ENCODE results near the gene SSRP1. TPM values are rescaled to one million over a fixed set of nuclear protein-coding genes. Genes with fewer than 3 reads are reported as not detected.
A peak's percentile ranks its signal among the peaks of the same experiment; 100 is the strongest.

Gene SSRP1
- polyA plus RNA-seq, 1 donor from 2014 or later, result 84.7 TPM

GRCh38 chr11:57343825-57344224, 8.1 kb upstream of the SSRP1 start:
- Histone ChIP-seq H3K9ac (ENCODE audit: low read length) (peak overlapping the region; percentile 27), H4K20me1 (ENCODE audit: insufficient read depth) (no peaks in the 10 kb centered on the region), H3K4me3 (ENCODE audit: low read length) (no peak overlapping the region), H2AFZ (ENCODE audit: low read depth, low read length) (no peak overlapping the region), H3K4me2 (ENCODE audit: low read length) (no peak overlapping the region), H3K79me2 (replicated peaks; ENCODE audit: insufficient read depth, low read length) (no peaks in the 10 kb centered on the region), H3K9me3 (ENCODE audit: low read length) (no peaks in the 10 kb centered on the region), H3F3A (ENCODE audit: insufficient read depth, low read length, poor library complexity, severe bottlenecking) (no peaks in the 10 kb centered on the region), H3K9me2 (ENCODE audit: insufficient read depth, low read length) (no peaks in the 10 kb centered on the region), H3K27me3 (ENCODE audit: insufficient read depth, low read depth, low read length) (no peaks in the 10 kb centered on the region), H3K36me3 (ENCODE audit: insufficient read depth, low read length) (no peaks in the 10 kb centered on the region), H3K27ac (ENCODE audit: low read length) (no peak overlapping the region)
- no peak for TF ChIP-seq CTCF (IDR thresholded peaks at IDR 0.05; ENCODE audit: poor library complexity, severe bottlenecking)
- TF ChIP-seq POLR2AphosphoS5 (IDR thresholded peaks at IDR 0.05), result no peak
- TF ChIP-seq TAF1 (IDR thresholded peaks at IDR 0.05; ENCODE audit: low read depth), result no peak
- TF ChIP-seq MXI1 (conservative IDR thresholded peaks at IDR 0.05; ENCODE audit: poor library complexity, severe bottlenecking), result no peak
- no peak for TF ChIP-seq REST (IDR thresholded peaks at IDR 0.05; ENCODE audit: borderline replicate concordance)
- TF ChIP-seq RAD21 (conservative IDR thresholded peaks at IDR 0.05), result no peak
- TF ChIP-seq EZH2 (IDR thresholded peaks at IDR 0.05; ENCODE audit: borderline replicate concordance, insufficient read depth, low read length, poor library complexity, severe bottlenecking), result no peak
- no peak for TF ChIP-seq EP300 (conservative IDR thresholded peaks at IDR 0.05; ENCODE audit: poor library complexity, severe bottlenecking)
- no peak for TF ChIP-seq SMC3 (conservative IDR thresholded peaks at IDR 0.05; ENCODE audit: poor library complexity)

GRCh38 chr11:57342702-57343101, 7.0 kb upstream of the SSRP1 start:
- Histone ChIP-seq H3K9me3 (ENCODE audit: low read length) (no peaks in the 10 kb centered on the region), H3F3A (ENCODE audit: insufficient read depth, low read length, poor library complexity, severe bottlenecking) (no peaks in the 10 kb centered on the region), H3K27ac (ENCODE audit: low read length) (no peak overlapping the region), H3K9ac (ENCODE audit: low read length) (no peak overlapping the region), H3K4me3 (ENCODE audit: low read length) (no peak overlapping the region), H3K4me2 (ENCODE audit: low read length) (no peak overlapping the region), H3K36me3 (ENCODE audit: insufficient read depth, low read length) (no peaks in the 10 kb centered on the region), H3K27me3 (ENCODE audit: insufficient read depth, low read depth, low read length) (no peaks in the 10 kb centered on the region), H3K79me2 (replicated peaks; ENCODE audit: insufficient read depth, low read length) (no peaks in the 10 kb centered on the region), H4K20me1 (ENCODE audit: insufficient read depth) (no peaks in the 10 kb centered on the region), H3K9me2 (ENCODE audit: insufficient read depth, low read length) (no peaks in the 10 kb centered on the region), H2AFZ (ENCODE audit: low read depth, low read length) (no peak overlapping the region)
- no peak for TF ChIP-seq REST (IDR thresholded peaks at IDR 0.05; ENCODE audit: borderline replicate concordance)
- no peak for TF ChIP-seq RAD21 (conservative IDR thresholded peaks at IDR 0.05)
- no peak for TF ChIP-seq MXI1 (conservative IDR thresholded peaks at IDR 0.05; ENCODE audit: poor library complexity, severe bottlenecking)
- no peak for TF ChIP-seq TAF1 (IDR thresholded peaks at IDR 0.05; ENCODE audit: low read depth)
- TF ChIP-seq EP300 (conservative IDR thresholded peaks at IDR 0.05; ENCODE audit: poor library complexity, severe bottlenecking), result no peak
- TF ChIP-seq SMC3 (conservative IDR thresholded peaks at IDR 0.05; ENCODE audit: poor library complexity), result no peak
- no peak for TF ChIP-seq CTCF (IDR thresholded peaks at IDR 0.05; ENCODE audit: poor library complexity, severe bottlenecking)
- TF ChIP-seq POLR2AphosphoS5 (IDR thresholded peaks at IDR 0.05), result no peak
- no peak for TF ChIP-seq EZH2 (IDR thresholded peaks at IDR 0.05; ENCODE audit: borderline replicate concordance, insufficient read depth, low read length, poor library complexity, severe bottlenecking)

Data from neural cell (in vitro differentiated cells).